Muscle of leg (tissue), 11 donors: Measurements from ENCODE around the gene SOBP. TPM values are rescaled to one million over a fixed set of nuclear protein-coding genes. Genes with fewer than 3 reads are reported as not detected.
"Not testable (repeated sequence)": the region's sequence is repeated elsewhere in the genome, so short reads cannot be mapped to it uniquely, and the experiment has no call there.

Source experiments
- DNase-seq: peaks from one replicate; pipeline ENCODE4 v3.0.0; 2013
- H3K27ac ChIP-seq: one replicate; pipeline ENCODE4 v1.5.1; 2013; ENCODE audit warnings: mild to moderate bottlenecking, low read length, control low read depth
- H3K27me3 ChIP-seq: one replicate; pipeline ENCODE4 v1.6.1; 2013; ENCODE audit warnings: low read length; ENCODE audit not compliant: control insufficient read depth, insufficient read depth
- H3K36me3 ChIP-seq: one replicate; pipeline ENCODE4 v1.6.1; 2013; ENCODE audit warnings: low read length; ENCODE audit not compliant: control insufficient read depth, insufficient read depth
- H3K4me1 ChIP-seq: one replicate; pipeline ENCODE4 v1.6.1; 2013; ENCODE audit warnings: low read length; ENCODE audit not compliant: control insufficient read depth, insufficient read depth
- H3K4me3 ChIP-seq: one replicate; pipeline ENCODE4 v1.5.1; 2013; ENCODE audit warnings: low read length, control low read depth
- H3K9me3 ChIP-seq: replicated peaks from 2 replicates; pipeline ENCODE4 v1.6.1; 2013; ENCODE audit warnings: low read depth, low read length; ENCODE audit not compliant: control insufficient read depth
- WGBS: methylation state at CpG from one replicate; pipeline ENCODE4 v1.1.5; 2013; ENCODE audit warnings: missing lambda C conversion rate; ENCODE audit not compliant: insufficient coverage; 5-methylcytosine and 5-hydroxymethylcytosine counted together
- polyA plus RNA-seq, 8 donors: library from polyadenylated mRNA; unstranded; fragments of 120-200 nt; gene quantifications; one replicate each; pipeline versions ENCODE4 v1.2.1 to v1.2.3, GENCODE V29; 2013; ENCODE audit warnings: inconsistent platforms in 1 of 8, low replicate concordance in 1 of 8; ENCODE audit not compliant: insufficient read length in 8 of 8, insufficient read depth in 1 of 8
- total RNA-seq: library from RNA; stranded (reverse); fragments of 120-200 nt; gene quantifications from one replicate; pipeline ENCODE4 v1.2.4, GENCODE V29; 2013

SOBP gene
- total and polyA plus RNA-seq, 9 donors = 13.6 to 17.6 (median 16.2) TPM

DNA sequence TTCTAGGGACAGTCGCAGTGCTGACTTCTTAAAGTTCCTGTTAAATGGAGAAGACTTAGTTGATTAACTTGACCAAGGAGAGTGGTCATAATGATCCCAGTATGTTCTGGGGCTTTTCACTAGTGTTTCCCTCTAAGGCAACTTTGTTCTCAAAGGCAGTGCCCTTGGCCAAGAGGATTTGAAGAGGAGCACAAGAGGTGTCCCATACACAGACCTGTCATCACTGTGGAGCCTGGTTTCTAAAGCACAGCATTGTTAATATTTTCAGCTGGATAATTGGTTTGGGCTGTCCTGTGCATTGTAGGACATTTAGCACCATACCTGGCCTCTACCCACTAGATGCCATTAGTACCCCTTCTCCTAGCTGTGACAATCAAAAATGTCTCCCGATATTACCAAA is 30.8 kb downstream of the SOBP start:
- H3K4me3 ChIP-seq, H3K9me3 ChIP-seq, H3K27ac ChIP-seq, H3K27me3 ChIP-seq, DNase-seq, H3K4me1 ChIP-seq: not testable (repeated sequence)
- peaks cover 27% of the 10 kb centered on the region for H3K36me3 ChIP-seq
- no CpG with 5 or more reads among the region's 2 CpGs for WGBS

DNA sequence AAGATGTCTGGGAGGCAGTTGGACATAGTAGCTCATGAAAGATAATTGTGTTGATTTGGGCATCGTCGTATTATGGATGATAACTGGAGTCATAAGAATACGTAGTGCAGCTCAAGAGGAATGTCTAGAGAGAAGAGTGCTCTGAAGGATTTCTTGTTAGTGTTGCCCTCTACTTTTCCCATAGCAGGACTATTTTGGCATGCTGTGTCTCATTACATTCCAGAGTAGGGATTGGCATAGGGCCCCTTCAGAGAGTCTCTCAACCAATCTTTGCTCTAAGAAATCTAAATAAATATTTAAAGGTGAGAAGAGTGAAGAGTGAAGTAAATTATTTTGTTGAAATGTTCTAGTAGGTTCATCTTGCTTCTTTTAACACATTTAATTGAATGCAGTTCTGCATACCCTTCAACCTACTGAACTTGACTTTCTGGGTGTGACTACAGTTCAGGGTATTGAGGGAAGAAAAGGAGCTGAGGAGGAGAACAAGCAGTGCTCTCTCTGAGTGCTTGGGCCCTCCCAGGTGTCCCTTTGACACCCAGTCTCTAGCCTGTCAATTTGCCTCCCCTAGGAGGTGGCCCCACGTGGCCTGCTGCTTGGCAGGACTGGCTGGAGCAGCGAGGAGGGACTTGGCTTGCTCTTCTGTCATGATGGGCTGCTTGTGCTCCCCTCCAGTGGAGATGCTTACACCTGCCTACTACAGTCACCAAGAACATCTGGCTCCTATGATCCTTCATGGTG is 33.3 kb downstream of the SOBP start:
- peaks cover 22% of the 10 kb centered on the region for H3K36me3 ChIP-seq
- no peaks in the 10 kb centered on the region for H3K27me3 ChIP-seq
- no peaks in the 10 kb centered on the region for H3K9me3 ChIP-seq
- no peak for DNase-seq
- WGBS = 86% methylated on average over 2 of the region's 5 CpGs
- H3K27ac ChIP-seq = no peak overlapping the region
- no peak overlapping the region for H3K4me3 ChIP-seq
- no peaks in the 10 kb centered on the region for H3K4me1 ChIP-seq

DNA sequence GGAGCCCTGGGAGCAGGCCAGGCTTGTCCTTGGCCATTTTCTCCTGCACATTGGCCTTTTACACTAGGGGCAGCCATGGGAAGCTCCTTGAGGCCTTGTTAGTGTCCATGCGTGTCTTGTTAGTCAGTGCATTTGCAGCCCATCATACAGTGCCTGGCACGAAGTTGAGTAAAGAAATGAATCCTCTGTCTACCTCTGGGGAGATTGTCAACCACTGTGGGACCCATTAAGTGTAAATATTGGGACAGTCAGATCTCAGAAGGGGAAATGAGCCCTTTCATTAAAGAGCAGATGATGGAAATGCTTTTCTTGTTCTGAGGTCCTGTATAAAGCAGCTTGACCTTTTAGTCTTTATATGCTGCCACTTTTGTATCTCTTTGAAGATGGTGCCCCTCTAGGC is 33.9 kb downstream of the SOBP start:
- no peaks in the 10 kb centered on the region for H3K27me3 ChIP-seq
- DNase-seq = no peak
- H3K36me3 ChIP-seq = peaks cover 22% of the 10 kb centered on the region
- no peaks in the 10 kb centered on the region for H3K4me1 ChIP-seq
- no peak overlapping the region for H3K27ac ChIP-seq
- 89% methylated on average over 2 of the region's 2 CpGs for WGBS
- H3K4me3 ChIP-seq = no peak overlapping the region
- H3K9me3 ChIP-seq = no peaks in the 10 kb centered on the region

DNA sequence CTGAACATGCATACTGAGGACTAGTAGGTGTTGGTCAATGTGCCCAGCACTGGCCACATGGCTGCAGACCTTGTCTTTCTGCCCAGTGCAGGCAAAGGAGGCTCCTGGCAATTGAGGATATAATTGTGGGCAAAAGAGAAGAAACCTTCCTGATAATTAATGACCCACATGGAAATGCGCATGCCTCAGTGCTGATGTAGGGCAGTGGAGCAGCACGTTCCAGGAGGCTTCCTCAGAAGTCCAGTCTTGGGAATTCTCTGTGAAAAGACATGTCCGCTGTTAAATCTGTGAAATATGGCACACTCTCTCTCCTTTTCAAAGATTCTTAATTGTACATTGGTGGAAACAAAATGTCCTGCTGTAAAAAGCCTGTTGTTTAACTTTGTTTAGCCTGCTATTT is 34.7 kb downstream of the SOBP start:
- Histone ChIP-seq H3K27ac (no peak overlapping the region), H3K4me1 (no peaks in the 10 kb centered on the region), H3K9me3 (no peaks in the 10 kb centered on the region), H3K36me3 (peaks cover 22% of the 10 kb centered on the region), H3K27me3 (no peaks in the 10 kb centered on the region), H3K4me3 (no peak overlapping the region)
- no peak for DNase-seq
- WGBS = no CpG with 5 or more reads among the region's 3 CpGs

DNA sequence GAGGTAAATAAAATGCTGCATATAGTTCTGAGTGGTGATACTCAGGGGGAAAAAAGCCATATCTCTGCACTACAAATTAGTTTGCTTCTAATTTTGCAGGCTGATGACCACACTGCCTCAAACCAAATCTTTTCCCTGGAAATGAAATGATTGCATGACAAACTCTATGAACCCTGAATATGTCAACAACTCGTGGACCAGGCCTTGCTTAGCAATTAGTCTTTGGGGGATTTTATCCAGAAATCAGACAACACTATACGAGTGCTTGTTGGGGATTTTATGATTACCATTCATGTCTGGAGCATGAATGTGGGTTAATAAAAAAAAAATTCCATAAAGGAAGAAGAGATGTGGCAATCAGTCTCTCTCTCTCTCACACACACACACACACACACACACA is 42.0 kb downstream of the SOBP start:
- Histone ChIP-seq H3K27ac (no peak overlapping the region), H3K4me3 (no peak overlapping the region), H3K4me1 (peaks cover 7% of the 10 kb centered on the region), H3K36me3 (peaks cover 6% of the 10 kb centered on the region), H3K27me3 (no peaks in the 10 kb centered on the region), H3K9me3 (no peaks in the 10 kb centered on the region)
- no CpG with 5 or more reads among the region's 2 CpGs for WGBS
- DNase-seq = no peak

DNA sequence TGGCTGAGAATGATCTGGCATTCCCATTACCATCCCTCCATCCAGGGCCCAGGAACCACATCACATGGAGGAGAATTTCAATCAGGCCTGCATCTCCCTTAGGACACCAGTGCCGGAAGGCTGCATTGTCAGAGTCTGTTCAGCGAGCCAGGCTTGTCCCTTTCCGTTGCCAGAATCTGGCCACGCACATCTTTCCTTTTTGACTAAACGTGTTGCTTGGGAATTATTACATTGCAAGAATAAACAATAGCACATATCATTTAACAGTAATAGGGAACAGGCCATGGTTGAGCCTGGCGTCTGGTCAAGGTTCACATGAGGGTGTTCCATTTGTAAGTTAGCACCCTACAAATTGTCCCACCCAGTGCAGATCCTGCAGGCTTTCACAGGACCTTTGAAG is 42.8 kb downstream of the SOBP start:
- 40% methylated on average over 1 of the region's 6 CpGs for WGBS
- H3K27ac ChIP-seq = peak overlapping the region; percentile 56
- H3K36me3 ChIP-seq = peaks cover 6% of the 10 kb centered on the region
- H3K4me1 ChIP-seq = peaks cover 7% of the 10 kb centered on the region
- no peaks in the 10 kb centered on the region for H3K27me3 ChIP-seq
- H3K4me3 ChIP-seq = no peak overlapping the region
- peak; percentile 92 for DNase-seq
- H3K9me3 ChIP-seq = no peaks in the 10 kb centered on the region

DNA sequence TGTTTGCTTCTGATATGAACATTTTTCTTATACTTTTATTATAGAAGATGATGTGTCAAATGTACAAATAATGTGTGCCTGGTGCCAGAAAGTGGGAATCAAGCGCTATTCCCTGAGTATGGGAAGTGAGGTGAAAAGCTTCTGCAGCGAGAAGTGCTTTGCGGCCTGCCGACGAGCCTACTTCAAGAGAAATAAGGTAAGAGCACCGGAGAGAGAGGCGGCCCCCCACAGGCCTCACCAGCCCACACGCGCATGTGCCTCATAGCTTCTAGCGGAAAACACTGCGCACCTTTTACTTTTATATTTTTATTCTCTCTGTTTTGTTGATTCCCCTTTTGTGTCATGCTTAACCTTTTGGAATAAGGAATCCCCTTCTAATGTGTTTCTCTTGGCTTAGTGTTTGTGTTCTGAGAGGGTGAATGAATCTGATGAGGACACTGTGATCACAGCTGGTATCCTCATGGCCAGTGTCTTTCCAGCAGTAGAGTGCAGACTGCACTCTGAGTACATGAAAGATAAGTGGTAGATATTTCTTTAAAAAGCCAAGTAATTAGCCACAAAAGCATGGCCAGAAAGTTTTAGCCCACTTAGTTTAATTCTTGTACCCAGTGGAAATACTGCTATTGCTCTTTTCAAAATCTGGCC is 43.6 kb downstream of the SOBP start:
- peaks cover 8% of the 10 kb centered on the region for H3K4me1 ChIP-seq
- no peak for DNase-seq
- no peaks in the 10 kb centered on the region for H3K27me3 ChIP-seq
- no CpG with 5 or more reads among the region's 11 CpGs for WGBS
- H3K36me3 ChIP-seq = peaks cover 9% of the 10 kb centered on the region
- no peaks in the 10 kb centered on the region for H3K9me3 ChIP-seq
- no peak overlapping the region for H3K27ac ChIP-seq
- H3K4me3 ChIP-seq = no peak overlapping the region

DNA sequence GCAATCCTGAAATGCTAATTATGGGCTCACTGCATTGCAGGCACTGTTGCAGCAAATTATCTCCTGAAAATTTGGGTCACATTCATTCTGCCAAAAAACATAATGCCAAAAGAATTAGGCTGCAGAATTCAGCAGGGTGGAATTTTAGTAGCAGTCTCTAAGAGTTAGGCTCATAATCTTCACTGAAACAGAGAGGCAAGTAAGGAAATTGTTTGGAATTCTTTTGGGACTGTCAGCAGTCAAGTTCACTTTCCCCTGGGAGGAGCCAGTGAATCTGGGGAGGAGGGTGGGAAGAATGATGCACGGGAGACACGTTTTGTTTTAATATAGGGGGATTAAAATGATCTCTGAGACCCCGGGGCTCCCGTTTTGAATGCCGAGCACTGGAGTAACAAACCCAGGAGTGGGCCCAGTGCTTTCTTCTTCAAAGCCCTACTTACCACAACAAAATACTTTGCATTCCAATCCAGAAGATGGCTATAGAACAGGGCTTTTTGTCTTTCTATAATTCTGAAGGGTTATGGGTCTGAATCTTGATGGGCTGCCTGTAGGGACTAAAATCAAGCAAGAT is 44.7 kb downstream of the SOBP start:
- Histone ChIP-seq H3K27me3 (no peaks in the 10 kb centered on the region), H3K4me3 (no peak overlapping the region), H3K9me3 (no peaks in the 10 kb centered on the region), H3K36me3 (peaks cover 13% of the 10 kb centered on the region), H3K4me1 (peaks cover 10% of the 10 kb centered on the region), H3K27ac (no peak overlapping the region)
- DNase-seq = no peak
- WGBS = no CpG with 5 or more reads among the region's 5 CpGs

DNA sequence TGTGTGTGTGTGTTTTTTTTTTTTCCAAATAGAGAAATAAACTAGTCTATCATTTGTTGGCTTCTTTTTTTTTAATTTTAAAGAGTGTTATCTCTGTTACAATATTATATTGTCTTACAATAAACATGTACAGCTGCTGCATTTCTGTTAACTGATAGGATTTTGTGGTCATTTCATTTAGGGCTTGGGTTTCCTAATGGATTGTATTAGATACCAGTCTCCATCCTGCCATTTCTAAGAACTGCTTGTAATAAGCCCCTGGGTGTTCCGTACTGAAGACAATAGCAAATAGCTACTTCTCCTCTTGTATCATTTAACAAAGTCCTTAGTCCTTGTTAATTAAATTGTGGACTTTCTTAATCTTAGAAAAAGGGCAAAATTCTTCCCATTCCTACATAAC is 45.7 kb downstream of the SOBP start:
- Histone ChIP-seq H3K27ac (no peak overlapping the region), H3K9me3 (no peaks in the 10 kb centered on the region), H3K27me3 (no peaks in the 10 kb centered on the region), H3K36me3 (peaks cover 14% of the 10 kb centered on the region), H3K4me1 (peaks cover 10% of the 10 kb centered on the region), H3K4me3 (no peak overlapping the region)
- no CpG with 5 or more reads among the region's 1 CpG for WGBS
- DNase-seq = no peak

DNA sequence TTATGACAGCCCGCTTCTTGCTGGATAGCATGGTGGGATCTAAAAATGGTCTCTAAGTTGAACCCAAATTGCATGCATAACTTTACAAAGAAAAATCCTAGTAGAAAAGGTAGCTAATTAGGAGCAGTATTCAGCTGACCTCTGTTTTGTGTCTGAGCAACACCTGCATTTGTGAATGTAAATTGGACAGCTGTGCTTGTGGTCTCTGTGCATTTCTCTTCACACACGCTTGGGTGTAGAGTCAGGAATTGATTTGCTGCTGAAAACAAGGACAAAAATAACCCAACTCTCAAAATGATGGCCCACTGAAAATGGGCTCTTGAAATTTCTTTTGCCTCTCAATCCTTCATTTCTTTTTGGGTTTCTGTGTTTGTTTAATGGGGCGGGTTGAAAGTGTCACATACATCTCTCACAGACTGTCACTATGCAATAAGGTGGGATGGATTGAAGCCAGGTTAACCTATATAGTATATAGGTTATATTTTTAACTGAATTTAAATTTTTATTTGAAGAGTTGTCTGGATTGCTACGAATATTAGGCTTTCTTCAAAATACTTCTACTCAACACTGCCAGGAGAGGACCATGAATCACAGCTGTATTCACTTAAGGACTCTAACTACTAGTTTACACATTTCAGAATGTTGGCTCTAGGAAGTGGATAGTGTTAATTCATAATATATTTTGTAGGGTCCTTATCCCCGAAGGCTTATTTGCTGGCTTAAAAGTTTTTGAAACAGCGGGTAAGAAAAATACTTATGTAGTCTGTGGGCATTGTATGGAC is 46.5 kb downstream of the SOBP start:
- no peak overlapping the region for H3K4me3 ChIP-seq
- DNase-seq = peak; percentile 56
- H3K9me3 ChIP-seq = no peaks in the 10 kb centered on the region
- peaks cover 10% of the 10 kb centered on the region for H3K4me1 ChIP-seq
- H3K27ac ChIP-seq = no peak overlapping the region
- H3K27me3 ChIP-seq = no peaks in the 10 kb centered on the region
- WGBS = no CpG with 5 or more reads among the region's 6 CpGs
- peaks cover 14% of the 10 kb centered on the region for H3K36me3 ChIP-seq
